ES-I3 (cell line): ENCODE measurements around the gene SIRPG.

Source experiments
- H3K36me3 ChIP-seq: 2 replicates; pipeline ENCODE4 v1.6.1; 2013; ENCODE audit warnings: mild to moderate bottlenecking, low read length, control low read depth, moderate library complexity; ENCODE audit not compliant: insufficient read depth
- H3K4me1 ChIP-seq: 2 replicates; pipeline ENCODE4 v1.6.1; 2013; ENCODE audit warnings: mild to moderate bottlenecking, control low read depth, low read length; ENCODE audit not compliant: insufficient read depth
- H3K9ac ChIP-seq: 2 replicates; pipeline ENCODE4 v1.6.1; 2013; ENCODE audit warnings: low read depth, mild to moderate bottlenecking, low read length, moderate library complexity
- H3K9me3 ChIP-seq: 2 replicates; pipeline ENCODE4 v1.6.1; 2013; ENCODE audit warnings: mild to moderate bottlenecking, low read length, moderate library complexity; ENCODE audit not compliant: control insufficient read depth, insufficient read depth

The SIRPG gene

DNA sequence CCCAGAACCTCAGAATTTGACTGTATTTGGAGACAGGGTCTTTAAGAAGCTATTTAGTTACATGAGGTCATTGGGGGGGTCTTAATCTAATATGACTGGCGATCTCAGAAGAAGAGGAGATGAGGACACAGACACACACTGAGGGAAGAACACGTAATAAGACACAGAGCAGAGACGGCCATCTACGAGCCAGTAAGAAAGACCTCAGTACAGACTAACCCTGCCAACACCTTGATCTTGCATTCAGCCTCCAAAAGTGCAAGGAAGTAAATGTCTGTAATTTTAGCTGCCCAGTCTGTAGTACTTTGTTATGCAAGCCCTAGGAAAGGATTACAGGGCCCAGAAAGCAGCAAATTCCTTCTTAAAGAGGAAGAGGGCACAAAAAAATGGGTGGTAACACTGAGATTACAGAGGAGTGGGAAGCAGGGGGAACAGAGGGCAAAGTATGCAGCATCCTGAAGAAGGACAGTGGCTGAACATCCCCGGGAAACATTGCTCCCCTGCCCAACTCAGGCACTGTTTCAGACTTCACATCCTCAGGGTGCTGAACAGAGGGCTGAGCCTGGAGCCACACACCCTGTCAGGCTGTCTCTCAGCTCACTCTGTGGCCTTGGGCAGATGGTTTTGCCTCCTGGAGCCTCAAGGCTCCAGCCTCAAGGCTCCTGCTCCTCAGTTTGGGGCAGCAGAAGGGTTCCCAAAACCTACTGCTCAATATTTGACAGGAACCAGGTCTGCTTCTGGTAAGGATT, 27.9 kb upstream of the SIRPG start:
- H3K9ac ChIP-seq: no peak overlapping the region
- H3K4me1 ChIP-seq: no peaks in the 10 kb centered on the region
- H3K9me3 ChIP-seq: 0 out of 2 replicates have a peak, but pooled peaks cover 6% of the 10 kb centered on the region
- no peaks in the 10 kb centered on the region for H3K36me3 ChIP-seq

DNA sequence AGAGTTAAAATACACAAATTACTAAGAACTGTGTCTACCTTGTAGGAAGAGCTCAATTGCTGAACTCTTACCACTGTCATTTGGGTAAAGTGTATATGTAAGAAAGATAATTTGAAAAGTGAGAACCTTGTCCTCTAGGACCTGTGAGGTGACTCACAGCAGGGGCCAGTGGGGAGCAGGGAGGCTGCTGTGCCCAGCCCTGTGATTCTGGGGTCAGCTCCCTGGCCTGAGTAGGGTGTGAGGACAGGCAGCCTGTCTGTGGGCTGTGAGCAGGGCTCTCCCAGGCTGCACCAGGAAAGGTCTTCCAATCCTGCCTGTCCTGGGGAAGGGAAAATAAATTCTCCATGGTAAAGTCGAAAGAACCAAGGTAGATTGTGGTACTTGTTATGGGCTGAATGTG, 27.3 kb upstream of the SIRPG start:
- Histone ChIP-seq H3K9me3 (0 out of 2 replicates have a peak, but pooled peaks cover 6% of the 10 kb centered on the region), H3K36me3 (no peaks in the 10 kb centered on the region), H3K9ac (no peak overlapping the region), H3K4me1 (no peaks in the 10 kb centered on the region)

DNA sequence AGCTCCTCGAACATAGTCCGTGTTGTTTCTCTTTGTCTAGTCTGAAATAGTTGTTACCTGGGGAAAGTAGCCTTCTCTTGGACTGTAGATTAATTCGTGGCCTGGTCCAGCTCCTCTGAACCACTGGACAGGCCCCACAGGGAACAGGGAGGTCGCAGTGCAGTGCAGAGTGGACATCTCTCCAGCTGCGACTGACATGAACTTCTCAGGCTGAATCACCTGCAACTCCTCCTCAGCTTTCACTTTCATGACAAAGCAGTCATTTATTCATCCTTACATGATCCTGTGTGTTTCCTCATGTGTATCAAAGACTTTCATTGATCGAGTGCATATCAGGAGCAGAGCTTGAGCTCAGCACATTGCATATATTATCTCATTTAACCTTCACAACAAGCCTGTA, 19.1 kb upstream of the SIRPG start:
- no peaks in the 10 kb centered on the region for H3K36me3 ChIP-seq
- no peaks in the 10 kb centered on the region for H3K4me1 ChIP-seq
- no peak overlapping the region for H3K9ac ChIP-seq
- 0 out of 2 replicates have a peak, but pooled peaks cover under 1% of the 10 kb centered on the region for H3K9me3 ChIP-seq

DNA sequence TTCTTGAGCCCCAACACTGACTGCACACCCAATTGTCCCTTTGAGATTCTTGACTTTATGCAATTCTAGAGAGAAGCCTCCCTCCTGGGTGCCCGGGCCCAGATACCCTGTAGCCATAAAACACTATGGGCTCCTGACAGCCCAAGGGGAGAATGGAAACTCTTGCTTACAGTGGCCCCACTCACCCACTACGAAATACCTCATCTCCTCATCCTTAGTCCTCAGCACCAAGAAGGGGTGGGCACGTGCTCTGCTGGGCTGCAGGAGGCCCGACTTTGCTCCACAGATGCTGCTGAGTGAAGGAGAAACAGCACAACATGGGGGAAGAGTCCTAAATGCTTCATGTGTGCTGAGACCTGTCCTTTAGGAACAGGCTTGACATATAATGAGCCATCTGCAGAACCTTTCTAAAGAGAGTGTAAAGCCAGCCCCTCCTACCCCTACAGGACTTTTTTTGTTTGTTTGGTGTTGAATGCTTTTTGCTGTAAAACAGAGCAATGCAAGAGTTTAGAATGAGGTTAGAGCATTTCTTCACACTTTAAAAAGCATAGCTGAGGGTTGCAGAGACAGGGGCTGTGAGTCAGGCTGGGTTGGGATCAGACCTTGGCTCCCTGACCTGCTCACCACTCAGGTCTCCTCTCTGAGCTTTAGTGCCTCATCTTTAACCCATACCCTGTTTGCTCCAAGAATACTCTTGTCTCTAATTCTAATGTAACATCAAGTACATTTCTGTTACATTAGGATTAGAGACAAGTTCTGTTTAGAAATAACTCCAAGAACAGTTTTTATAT, 17.6 kb upstream of the SIRPG start:
- H3K36me3 ChIP-seq: no peaks in the 10 kb centered on the region
- H3K4me1 ChIP-seq: no peaks in the 10 kb centered on the region
- no peaks in the 10 kb centered on the region for H3K9me3 ChIP-seq
- no peak overlapping the region for H3K9ac ChIP-seq

DNA sequence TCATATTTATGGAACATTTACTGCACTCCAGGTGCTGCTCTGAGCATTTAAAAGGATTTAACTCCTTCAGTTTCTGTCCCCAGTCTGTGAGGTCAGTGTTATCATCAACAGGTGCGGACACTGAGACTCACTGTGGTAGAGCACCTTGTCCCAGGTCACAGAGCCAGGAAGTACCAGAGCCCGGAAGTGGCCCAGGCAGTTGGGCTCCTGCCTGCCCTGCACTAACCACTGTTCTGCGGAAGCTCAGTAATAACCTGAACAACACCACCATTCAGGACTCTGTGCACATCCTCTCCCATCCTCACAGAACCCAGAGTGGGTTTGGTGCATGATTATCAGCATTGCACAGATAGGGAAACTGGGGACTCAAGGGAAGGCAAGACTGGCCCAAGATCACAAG, 16.8 kb upstream of the SIRPG start:
- no peaks in the 10 kb centered on the region for H3K4me1 ChIP-seq
- H3K9me3 ChIP-seq: no peaks in the 10 kb centered on the region
- no peak overlapping the region for H3K9ac ChIP-seq
- H3K36me3 ChIP-seq: no peaks in the 10 kb centered on the region

DNA sequence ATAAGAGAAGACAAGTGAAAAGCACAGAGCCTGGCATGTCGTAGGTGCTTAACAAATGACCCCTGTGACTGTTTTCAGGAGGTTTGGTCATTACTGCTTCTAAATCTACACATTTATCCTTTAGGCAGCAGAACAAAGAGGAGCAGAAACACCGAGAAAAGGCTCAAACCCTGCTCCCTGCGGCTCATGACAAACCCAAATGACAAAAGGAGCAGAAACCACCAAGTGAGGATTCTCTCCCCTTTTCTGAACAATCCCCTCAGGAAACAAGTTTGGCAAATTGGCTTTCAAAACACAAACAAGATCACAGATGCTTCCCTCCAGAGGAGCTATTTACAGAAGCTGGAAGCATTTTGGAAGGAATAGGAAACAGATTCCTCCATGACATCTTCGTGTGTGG, 15.8 kb upstream of the SIRPG start:
- H3K9me3 ChIP-seq: no peaks in the 10 kb centered on the region
- no peaks in the 10 kb centered on the region for H3K4me1 ChIP-seq
- H3K9ac ChIP-seq: no peak overlapping the region
- no peaks in the 10 kb centered on the region for H3K36me3 ChIP-seq

DNA sequence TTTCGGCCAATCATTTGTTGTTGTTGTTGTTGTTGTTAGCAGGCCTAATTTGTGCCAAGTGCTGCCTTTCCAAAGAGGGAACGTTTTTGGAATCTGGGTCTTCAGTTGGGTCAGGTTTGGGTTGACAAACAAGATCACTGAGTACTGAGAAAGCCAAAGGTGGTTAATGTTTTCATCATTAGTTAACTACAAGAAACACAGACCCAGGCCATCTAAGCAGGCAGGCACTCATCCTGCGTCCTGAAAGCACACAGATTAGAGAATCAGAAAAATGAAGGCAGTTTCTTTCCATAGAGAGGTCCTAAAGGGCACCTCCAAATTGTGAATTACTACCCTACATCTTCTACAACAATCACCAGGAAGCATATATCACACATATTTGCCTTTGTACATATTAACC, 15.1 kb upstream of the SIRPG start:
- no peak overlapping the region for H3K9ac ChIP-seq
- H3K36me3 ChIP-seq: no peaks in the 10 kb centered on the region
- no peaks in the 10 kb centered on the region for H3K9me3 ChIP-seq
- no peaks in the 10 kb centered on the region for H3K4me1 ChIP-seq

DNA sequence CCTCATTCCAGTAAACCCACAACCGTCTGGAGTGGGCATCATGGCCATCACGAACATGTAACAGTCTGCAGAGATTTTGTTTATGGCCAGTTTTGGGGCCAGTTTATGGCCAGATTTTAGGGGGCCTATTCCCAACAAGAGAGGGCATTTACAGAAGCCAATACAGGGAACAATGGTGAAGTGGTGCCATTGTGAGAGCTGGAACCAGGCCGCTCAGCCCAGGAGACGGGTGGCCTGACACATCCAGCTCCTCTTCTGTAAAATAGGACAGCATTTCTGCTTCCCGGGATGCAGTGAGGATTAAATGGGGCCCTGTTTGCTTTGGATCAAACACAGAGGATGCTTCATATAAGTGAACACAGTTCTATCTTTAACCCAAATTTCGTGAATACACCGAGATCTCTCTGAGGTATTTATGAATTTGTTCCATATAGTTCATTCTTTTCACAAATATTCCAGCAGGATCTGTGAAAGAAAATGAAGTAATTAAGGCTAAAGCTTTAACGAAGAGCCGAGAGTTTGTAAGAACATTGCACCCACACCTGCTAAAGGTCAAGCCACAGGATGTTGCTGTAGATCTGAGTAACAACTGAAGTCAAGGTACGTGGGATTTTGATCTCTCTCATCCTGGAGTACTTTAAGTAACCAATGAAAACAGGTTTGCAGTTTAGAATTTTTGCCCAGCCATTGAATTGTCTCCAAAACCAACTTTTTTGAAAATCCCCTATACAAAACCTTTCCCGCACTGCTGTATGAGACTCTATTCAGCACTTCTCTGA, 14.5 kb upstream of the SIRPG start:
- H3K9ac ChIP-seq: no peak overlapping the region
- no peaks in the 10 kb centered on the region for H3K9me3 ChIP-seq
- H3K36me3 ChIP-seq: no peaks in the 10 kb centered on the region
- no peaks in the 10 kb centered on the region for H3K4me1 ChIP-seq

DNA sequence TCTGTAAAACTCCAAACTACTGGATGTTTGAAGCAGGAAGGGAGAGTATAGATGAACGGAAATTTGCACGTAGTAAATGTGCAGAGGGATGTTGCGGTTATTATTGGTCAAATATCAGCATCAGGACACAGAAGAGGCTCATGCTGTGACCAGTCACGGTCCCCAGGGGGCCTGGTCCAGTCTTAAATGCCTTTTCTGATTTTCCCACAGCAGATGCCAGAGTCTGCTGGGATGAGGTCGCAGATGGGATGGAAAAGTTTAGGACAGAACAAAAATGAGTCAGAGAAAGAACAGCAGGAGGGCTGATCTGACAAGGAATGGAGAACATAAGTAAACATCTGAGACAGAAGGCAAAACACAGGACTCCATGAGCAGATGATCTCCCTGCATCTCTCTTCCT, 11.7 kb upstream of the SIRPG start:
- Histone ChIP-seq H3K9ac (no peak overlapping the region), H3K4me1 (no peaks in the 10 kb centered on the region), H3K9me3 (no peaks in the 10 kb centered on the region), H3K36me3 (no peaks in the 10 kb centered on the region)

DNA sequence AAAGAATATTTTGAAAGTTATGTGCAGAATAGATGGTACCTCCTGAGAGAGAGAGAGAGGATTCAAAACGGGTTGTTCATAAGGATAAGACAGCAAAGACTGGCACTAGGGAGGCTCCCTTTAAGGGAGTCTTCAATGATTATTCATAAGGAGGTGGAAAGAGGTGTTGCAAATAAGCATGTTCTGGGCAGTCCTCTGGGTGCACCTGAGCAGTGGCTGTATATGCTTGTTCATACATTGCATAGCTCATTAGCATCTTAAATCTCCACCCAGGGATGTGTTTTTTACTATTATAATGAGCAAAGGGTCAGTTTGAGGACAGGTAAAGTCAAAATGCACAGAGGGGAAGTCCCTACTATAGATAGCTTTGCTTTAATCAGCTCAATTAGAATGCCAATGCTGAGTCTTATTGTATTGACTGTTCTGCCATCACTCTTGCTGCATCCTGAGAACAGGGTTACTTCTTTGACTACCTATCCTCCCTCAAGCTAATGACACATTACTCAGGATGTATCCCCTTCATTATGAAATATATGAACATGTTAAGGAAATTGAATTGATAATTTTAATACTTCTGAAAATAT, 10.0 kb upstream of the SIRPG start:
- no peak overlapping the region for H3K9ac ChIP-seq
- no peaks in the 10 kb centered on the region for H3K9me3 ChIP-seq
- no peaks in the 10 kb centered on the region for H3K36me3 ChIP-seq
- no peaks in the 10 kb centered on the region for H3K4me1 ChIP-seq

DNA sequence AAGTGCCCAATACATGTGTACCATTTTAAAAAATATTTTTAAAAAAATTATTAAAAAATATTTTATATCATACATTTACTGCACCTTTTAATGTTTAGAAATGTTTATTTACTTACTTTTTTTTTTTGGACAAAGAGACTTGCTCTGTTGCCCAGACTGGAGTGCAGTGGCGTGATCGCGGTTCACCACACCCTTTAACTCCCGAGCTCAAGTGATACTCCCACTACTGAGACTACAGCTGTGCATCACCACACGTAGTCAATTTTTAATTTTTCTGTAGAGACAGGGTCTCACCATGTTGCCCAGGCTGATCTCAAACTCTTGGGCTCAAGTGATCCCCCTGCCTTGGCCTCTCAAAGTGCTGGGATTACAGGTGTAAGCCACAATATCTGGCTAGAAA, 9.2 kb upstream of the SIRPG start:
- Histone ChIP-seq H3K9me3 (no peaks in the 10 kb centered on the region), H3K9ac (no peak overlapping the region), H3K36me3 (no peaks in the 10 kb centered on the region), H3K4me1 (no peaks in the 10 kb centered on the region)

DNA sequence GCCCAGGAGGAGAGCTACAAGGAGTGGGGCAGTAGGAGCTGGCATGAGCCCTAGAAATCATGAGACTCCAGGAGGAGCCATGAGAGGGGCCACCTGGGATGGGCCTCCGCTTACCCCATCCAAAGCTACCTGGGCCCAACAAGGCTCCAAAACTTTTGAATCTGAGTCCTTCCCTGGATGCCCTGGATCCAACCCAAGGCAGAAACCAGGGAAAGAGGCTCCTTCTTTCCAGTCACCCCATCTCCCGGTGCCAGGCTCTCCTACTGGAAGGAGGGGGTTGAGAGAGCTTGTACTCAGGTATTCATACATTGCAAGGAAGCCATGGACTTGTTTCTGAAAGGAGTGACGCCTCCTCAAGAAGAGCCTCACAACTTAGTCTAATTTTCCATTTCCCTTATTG, 7.8 kb upstream of the SIRPG start:
- Histone ChIP-seq H3K9me3 (no peaks in the 10 kb centered on the region), H3K9ac (no peak overlapping the region), H3K36me3 (no peaks in the 10 kb centered on the region), H3K4me1 (no peaks in the 10 kb centered on the region)

DNA sequence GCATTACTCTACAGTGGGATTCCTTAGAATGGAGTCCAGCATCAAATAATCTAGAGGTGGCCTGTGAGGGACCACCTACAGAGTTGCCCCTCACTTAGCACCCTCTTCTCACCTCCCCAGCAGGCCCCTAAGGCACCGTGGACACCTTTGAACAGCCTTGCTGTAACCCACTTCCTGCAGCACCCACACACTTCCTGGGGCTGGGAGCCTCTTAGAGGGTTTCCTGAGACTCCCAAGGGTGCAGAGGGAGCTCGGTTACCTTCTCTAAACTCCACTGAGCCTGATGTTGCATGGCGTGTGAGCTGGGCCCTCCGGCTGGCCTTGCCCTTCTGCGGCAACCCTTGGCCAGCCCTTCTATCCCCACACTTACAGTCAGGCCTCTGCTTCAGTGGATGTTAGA, 7.3 kb upstream of the SIRPG start:
- no peaks in the 10 kb centered on the region for H3K36me3 ChIP-seq
- H3K9ac ChIP-seq: no peak overlapping the region
- H3K9me3 ChIP-seq: no peaks in the 10 kb centered on the region
- no peaks in the 10 kb centered on the region for H3K4me1 ChIP-seq

DNA sequence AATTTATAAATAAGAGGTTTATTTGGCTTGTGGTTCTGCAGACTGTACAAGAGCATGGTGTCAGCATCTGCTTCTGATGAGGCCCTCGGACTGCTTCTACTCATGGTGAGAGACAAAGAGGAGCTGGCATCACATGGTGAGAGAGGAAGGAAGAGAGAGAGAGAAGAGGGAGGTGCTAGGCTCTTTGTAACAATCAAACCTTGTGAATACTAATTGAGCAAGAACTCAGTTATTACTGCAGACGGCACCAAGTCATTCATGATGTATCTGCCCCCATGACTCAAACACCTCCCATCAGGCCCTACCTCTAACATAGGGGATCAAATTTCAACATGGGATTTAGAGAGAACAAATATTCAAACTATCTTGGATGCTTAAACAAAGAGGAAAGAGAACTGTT, 6.3 kb upstream of the SIRPG start:
- H3K9me3 ChIP-seq: no peaks in the 10 kb centered on the region
- no peaks in the 10 kb centered on the region for H3K36me3 ChIP-seq
- H3K4me1 ChIP-seq: no peaks in the 10 kb centered on the region
- H3K9ac ChIP-seq: no peak overlapping the region
